ENCODE results near the gene DGKZ. TPM values are rescaled to one million over a fixed set of nuclear protein-coding genes. Genes with fewer than 3 reads are reported as not detected.

DGKZ gene
- polyA plus RNA-seq, 3 donors = 30.4 to 217 (median 33.4) TPM

- Mint-ChIP-seq H3K27ac (no peak overlapping the region), H3K27me3 (ENCODE audit: low read depth in 3 of 3) (peaks cover 35 to 45% (median 35%) of the 10 kb centered on the region in 3 donors), H3K4me1 (peaks cover 55% of the 10 kb centered on the region), H3K9me3 (peaks cover 0 to 4% (median 2%) of the 10 kb centered on the region in 7 donors), H3K36me3 (peaks cover 5 to 15% of the 10 kb centered on the region in 2 donors), H3K4me3 (peak overlapping the region in 1 of 2 donors; percentile 66)
- Histone ChIP-seq H3K27me3 (ENCODE audit: control insufficient read depth in 2 of 2, insufficient read depth in 2 of 2, low read length in 2 of 2) (peaks cover 6 to 24% of the 10 kb centered on the region in 2 donors), H3K79me2 (ENCODE audit: insufficient read depth, low read length) (no peaks in the 10 kb centered on the region), H3K9me3 (replicated peaks in 1 of 2; ENCODE audit: control insufficient read depth in 1 of 2, insufficient read depth in 1 of 2, low read length in 2 of 2) (no peaks in the 10 kb centered on the region), H3K4me3 (replicated peaks in 1 of 3; ENCODE audit: low read depth in 2 of 3, low read length in 3 of 3) (no peak overlapping the region), H3K4me2 (replicated peaks; ENCODE audit: extremely low read depth, low read length, poor library complexity, severe bottlenecking) (no peak overlapping the region), H4K20me1 (ENCODE audit: insufficient read depth, low read length) (peaks cover 2% of the 10 kb centered on the region), H3K4me1 (ENCODE audit: control insufficient read depth in 1 of 2, insufficient read depth in 2 of 2, low read length in 2 of 2) (peaks cover 42 to 51% of the 10 kb centered on the region in 2 donors), H3K27ac (ENCODE audit: low read depth in 1 of 2, low read length in 2 of 2) (no peak overlapping the region), H2AFZ (ENCODE audit: insufficient read depth, low read depth, low read length, poor library complexity, severe bottlenecking) (no peak overlapping the region), H3K9ac (ENCODE audit: insufficient read depth, low read length, poor library complexity, severe bottlenecking) (no peak overlapping the region), H3K36me3 (replicated peaks in 1 of 2; ENCODE audit: control insufficient read depth in 1 of 2, insufficient read depth in 2 of 2, low read length in 2 of 2) (no peaks in the 10 kb centered on the region)
- TF ChIP-seq, protein P1, sequence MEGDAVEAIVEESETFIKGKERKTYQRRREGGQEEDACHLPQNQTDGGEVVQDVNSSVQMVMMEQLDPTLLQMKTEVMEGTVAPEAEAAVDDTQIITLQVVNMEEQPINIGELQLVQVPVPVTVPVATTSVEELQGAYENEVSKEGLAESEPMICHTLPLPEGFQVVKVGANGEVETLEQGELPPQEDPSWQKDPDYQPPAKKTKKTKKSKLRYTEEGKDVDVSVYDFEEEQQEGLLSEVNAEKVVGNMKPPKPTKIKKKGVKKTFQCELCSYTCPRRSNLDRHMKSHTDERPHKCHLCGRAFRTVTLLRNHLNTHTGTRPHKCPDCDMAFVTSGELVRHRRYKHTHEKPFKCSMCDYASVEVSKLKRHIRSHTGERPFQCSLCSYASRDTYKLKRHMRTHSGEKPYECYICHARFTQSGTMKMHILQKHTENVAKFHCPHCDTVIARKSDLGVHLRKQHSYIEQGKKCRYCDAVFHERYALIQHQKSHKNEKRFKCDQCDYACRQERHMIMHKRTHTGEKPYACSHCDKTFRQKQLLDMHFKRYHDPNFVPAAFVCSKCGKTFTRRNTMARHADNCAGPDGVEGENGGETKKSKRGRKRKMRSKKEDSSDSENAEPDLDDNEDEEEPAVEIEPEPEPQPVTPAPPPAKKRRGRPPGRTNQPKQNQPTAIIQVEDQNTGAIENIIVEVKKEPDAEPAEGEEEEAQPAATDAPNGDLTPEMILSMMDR (IDR thresholded peaks at IDR 0.05) = no peak
- intact Hi-C loops (cut with micrococcal nuclease) = no loop called here
- 59% methylated on average over 7 of the region's 10 CpGs for WGBS (ENCODE audit: insufficient coverage)
- DNase-seq = no peak
Measured at GRCh38 chr11:46326813-46327416, 20.3 kb upstream of the DGKZ start.

- peaks cover 0 to 9% (median 4%) of the 10 kb centered on the region in 7 donors for H3K9me3 Mint-ChIP-seq
- intact Hi-C loops (cut with micrococcal nuclease) = no loop called here
Measured at GRCh38 chr11:46327829-46328228, 19.4 kb upstream of the DGKZ start.

More at GRCh38 chr11:46327829-46328228, 19.4 kb upstream of the DGKZ start:
- Histone ChIP-seq H3K79me2 (ENCODE audit: insufficient read depth, low read length) (no peaks in the 10 kb centered on the region), H3K27me3 (ENCODE audit: control insufficient read depth in 2 of 2, insufficient read depth in 2 of 2, low read length in 2 of 2) (peaks cover 14 to 31% of the 10 kb centered on the region in 2 donors), H3K27ac (ENCODE audit: low read depth in 1 of 2, low read length in 2 of 2) (no peak overlapping the region), H3K4me2 (replicated peaks; ENCODE audit: extremely low read depth, low read length, poor library complexity, severe bottlenecking) (no peak overlapping the region), H3K4me3 (replicated peaks in 1 of 3; ENCODE audit: low read depth in 2 of 3, low read length in 3 of 3) (no peak overlapping the region), H3K9ac (ENCODE audit: insufficient read depth, low read length, poor library complexity, severe bottlenecking) (no peak overlapping the region), H3K9me3 (replicated peaks in 1 of 2; ENCODE audit: control insufficient read depth in 1 of 2, insufficient read depth in 1 of 2, low read length in 2 of 2) (peaks cover 0 to 7% of the 10 kb centered on the region in 2 donors), H2AFZ (ENCODE audit: insufficient read depth, low read depth, low read length, poor library complexity, severe bottlenecking) (no peak overlapping the region), H3K4me1 (ENCODE audit: control insufficient read depth in 1 of 2, insufficient read depth in 2 of 2, low read length in 2 of 2) (peaks cover 40 to 50% of the 10 kb centered on the region in 2 donors), H3K36me3 (replicated peaks in 1 of 2; ENCODE audit: control insufficient read depth in 1 of 2, insufficient read depth in 2 of 2, low read length in 2 of 2) (no peaks in the 10 kb centered on the region), H4K20me1 (ENCODE audit: insufficient read depth, low read length) (peaks cover 9% of the 10 kb centered on the region)
- H3K27me3 Mint-ChIP-seq (ENCODE audit: low read depth in 3 of 3) = peaks cover 41 to 54% (median 41%) of the 10 kb centered on the region in 3 donors
- peaks cover 7 to 16% of the 10 kb centered on the region in 2 donors for H3K36me3 Mint-ChIP-seq
- peak overlapping the region in 1 of 7 donors; percentile 30 for H3K27ac Mint-ChIP-seq
- no peak for DNase-seq
- WGBS (ENCODE audit: insufficient coverage) = 100% methylated on average over 1 of the region's 8 CpGs
- H3K4me3 Mint-ChIP-seq = peak overlapping the region; percentile 37 to 49
- peaks cover 48% of the 10 kb centered on the region for H3K4me1 Mint-ChIP-seq
- TF ChIP-seq, protein P1 (IDR thresholded peaks at IDR 0.05) = no peak

Data from CD14-positive monocyte (primary cell).